ENCODE data around the gene SHKBP1. TPM values are rescaled to one million over a fixed set of nuclear protein-coding genes. Genes with fewer than 3 reads are reported as not detected.
A peak's percentile ranks its signal among the peaks of the same experiment; 100 is the strongest.

The SHKBP1 gene
- total RNA-seq, 1 experiment from 2014 or later = 92.9 TPM

DNA sequence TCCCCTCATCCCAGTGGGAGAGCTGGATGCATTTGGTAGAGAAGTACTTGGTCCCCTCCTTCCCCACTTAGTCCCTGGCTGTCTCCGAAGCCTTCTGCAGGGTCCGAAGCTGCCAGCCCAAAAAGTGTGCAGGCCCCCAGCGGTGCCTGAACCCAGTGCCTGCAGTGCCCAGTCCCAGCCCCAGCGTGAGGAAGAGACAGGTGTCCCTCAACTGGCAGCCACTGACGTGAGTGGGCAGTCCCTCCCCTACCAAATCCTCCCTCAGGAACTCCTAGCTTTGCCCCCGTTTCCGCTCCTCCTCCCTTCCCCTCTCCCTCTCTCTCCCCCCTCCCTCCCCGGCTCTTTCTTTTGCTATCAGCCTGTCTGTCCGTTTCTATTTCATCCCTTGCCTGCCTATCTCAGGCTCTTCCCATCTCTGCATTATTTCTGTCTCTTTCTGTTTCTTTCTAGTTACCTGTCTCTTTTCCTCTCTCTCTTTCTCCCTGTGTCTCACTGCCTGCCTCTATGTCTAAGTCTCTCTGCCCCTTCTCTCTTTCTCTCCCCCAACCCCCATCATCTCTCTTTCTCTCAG lies 22.7 kb downstream of the SHKBP1 start:
- TF ChIP-seq, protein P1, sequence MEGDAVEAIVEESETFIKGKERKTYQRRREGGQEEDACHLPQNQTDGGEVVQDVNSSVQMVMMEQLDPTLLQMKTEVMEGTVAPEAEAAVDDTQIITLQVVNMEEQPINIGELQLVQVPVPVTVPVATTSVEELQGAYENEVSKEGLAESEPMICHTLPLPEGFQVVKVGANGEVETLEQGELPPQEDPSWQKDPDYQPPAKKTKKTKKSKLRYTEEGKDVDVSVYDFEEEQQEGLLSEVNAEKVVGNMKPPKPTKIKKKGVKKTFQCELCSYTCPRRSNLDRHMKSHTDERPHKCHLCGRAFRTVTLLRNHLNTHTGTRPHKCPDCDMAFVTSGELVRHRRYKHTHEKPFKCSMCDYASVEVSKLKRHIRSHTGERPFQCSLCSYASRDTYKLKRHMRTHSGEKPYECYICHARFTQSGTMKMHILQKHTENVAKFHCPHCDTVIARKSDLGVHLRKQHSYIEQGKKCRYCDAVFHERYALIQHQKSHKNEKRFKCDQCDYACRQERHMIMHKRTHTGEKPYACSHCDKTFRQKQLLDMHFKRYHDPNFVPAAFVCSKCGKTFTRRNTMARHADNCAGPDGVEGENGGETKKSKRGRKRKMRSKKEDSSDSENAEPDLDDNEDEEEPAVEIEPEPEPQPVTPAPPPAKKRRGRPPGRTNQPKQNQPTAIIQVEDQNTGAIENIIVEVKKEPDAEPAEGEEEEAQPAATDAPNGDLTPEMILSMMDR (conservative IDR thresholded peaks at IDR 0.05) = no peak
- peak; percentile 48 for DNase-seq
- Histone ChIP-seq H2AFZ (ENCODE audit: low read length) (no peak overlapping the region), H3K4me1 (ENCODE audit: insufficient read depth, low read length) (peaks cover 6% of the 10 kb centered on the region), H2AK5ac (ENCODE audit: insufficient read length, low read length) (no peak overlapping the region), H3K9me3 (ENCODE audit: control insufficient read depth, low read depth, low read length) (no peaks in the 10 kb centered on the region), H3K9ac (ENCODE audit: extremely low read depth, insufficient read length, low read length) (no peak overlapping the region), H4K91ac (ENCODE audit: insufficient read length, low read depth, low read length) (no peak overlapping the region), H4K5ac (ENCODE audit: insufficient read length, low read depth, low read length) (no peak overlapping the region), H3K14ac (ENCODE audit: insufficient read depth, low read length) (no peak overlapping the region), H4K8ac (replicated peaks; ENCODE audit: insufficient read length, low read depth, low read length) (no peak overlapping the region), H3K23ac (ENCODE audit: insufficient read length, low read depth, low read length) (no peak overlapping the region), H3K4ac (ENCODE audit: low read depth, low read length) (no peak overlapping the region), H3K56ac (ENCODE audit: insufficient read length, low read depth, low read length) (no peak overlapping the region), H3K27me3 (ENCODE audit: insufficient read depth, low read length) (peaks cover 10% of the 10 kb centered on the region; the same call in 1 of the 2 replicates), H2BK5ac (ENCODE audit: insufficient read length, low read length) (no peak overlapping the region), H3K79me1 (ENCODE audit: insufficient read depth, low read depth, low read length, poor library complexity, severe bottlenecking) (no peaks in the 10 kb centered on the region), H3K27ac (ENCODE audit: insufficient read length, low read depth, low read length) (no peak overlapping the region), H2BK15ac (ENCODE audit: low read depth, low read length) (no peak overlapping the region), H2BK120ac (ENCODE audit: low read depth, low read length, poor library complexity, severe bottlenecking) (no peak overlapping the region), H3K23me2 (ENCODE audit: insufficient read length, low read depth, low read length, poor library complexity, severe bottlenecking) (peaks cover 15% of the 10 kb centered on the region), H2BK20ac (ENCODE audit: low read depth, low read length, poor library complexity, severe bottlenecking) (no peak overlapping the region), H4K20me1 (ENCODE audit: control insufficient read depth, insufficient read depth, insufficient read length) (no peaks in the 10 kb centered on the region), H3T11ph (ENCODE audit: low read length) (no peak overlapping the region), H2BK12ac (ENCODE audit: insufficient read length, low read depth, low read length) (no peak overlapping the region), H3K18ac (ENCODE audit: insufficient read length, low read depth, low read length) (no peak overlapping the region), H3K79me2 (ENCODE audit: insufficient read depth, low read length) (no peaks in the 10 kb centered on the region), H3K4me2 (ENCODE audit: insufficient read depth, insufficient read length, low read length) (peak overlapping the region; percentile 1)
- WGBS (ENCODE audit: extremely low coverage, insufficient read length, low lambda C conversion rate) = no CpG with 5 or more reads among the region's 9 CpGs
- peak overlapping the region in 1 of 2 experiments; percentile 88; a peak in 3 of 5 replicates for H3K4me3 Mint-ChIP-seq
- H3K36me3 Mint-ChIP-seq (ENCODE audit: insufficient read depth in 1 of 3, low read depth in 3 of 3) = peaks cover 0 to 3% (median 0%) of the 10 kb centered on the region in 3 experiments; a peak in 2 of 7 replicates
- peaks cover 61% of the 10 kb centered on the region for H3K27me3 Mint-ChIP-seq (ENCODE audit: low read depth)
- peaks cover 36 to 57% of the 10 kb centered on the region in 2 experiments for H3K4me1 Mint-ChIP-seq
- H3K27ac Mint-ChIP-seq = no peak overlapping the region
- H3K9me3 Mint-ChIP-seq = no peaks in the 10 kb centered on the region; a peak in 1 of 5 replicates
